Activated naive CD8-positive, alpha-beta T cell (primary cell): Measurements from ENCODE around the gene ALOX12.
A peak's percentile ranks its signal among the peaks of the same experiment; 100 is the strongest.

Experiments used
- H3K27ac Mint-ChIP-seq: one replicate; pipeline ENCODE4 v1.8.0; 2021; ENCODE audit warnings: mixed read lengths
- H3K27me3 Mint-ChIP-seq: one replicate; pipeline ENCODE4 v1.8.0; 2021; ENCODE audit warnings: mixed read lengths
- H3K36me3 Mint-ChIP-seq: one replicate; pipeline ENCODE4 v1.8.0; 2021; ENCODE audit warnings: mixed read lengths
- H3K4me1 Mint-ChIP-seq: one replicate; pipeline ENCODE4 v1.8.0; 2021; ENCODE audit warnings: low read depth, mixed read lengths
- H3K4me3 Mint-ChIP-seq: one replicate; pipeline ENCODE4 v1.8.0; 2021; ENCODE audit warnings: mild to moderate bottlenecking, mixed read lengths
- H3K9me3 Mint-ChIP-seq: one replicate; pipeline ENCODE4 v1.8.0; 2021; ENCODE audit warnings: low read depth, mixed read lengths

Gene ALOX12

DNA sequence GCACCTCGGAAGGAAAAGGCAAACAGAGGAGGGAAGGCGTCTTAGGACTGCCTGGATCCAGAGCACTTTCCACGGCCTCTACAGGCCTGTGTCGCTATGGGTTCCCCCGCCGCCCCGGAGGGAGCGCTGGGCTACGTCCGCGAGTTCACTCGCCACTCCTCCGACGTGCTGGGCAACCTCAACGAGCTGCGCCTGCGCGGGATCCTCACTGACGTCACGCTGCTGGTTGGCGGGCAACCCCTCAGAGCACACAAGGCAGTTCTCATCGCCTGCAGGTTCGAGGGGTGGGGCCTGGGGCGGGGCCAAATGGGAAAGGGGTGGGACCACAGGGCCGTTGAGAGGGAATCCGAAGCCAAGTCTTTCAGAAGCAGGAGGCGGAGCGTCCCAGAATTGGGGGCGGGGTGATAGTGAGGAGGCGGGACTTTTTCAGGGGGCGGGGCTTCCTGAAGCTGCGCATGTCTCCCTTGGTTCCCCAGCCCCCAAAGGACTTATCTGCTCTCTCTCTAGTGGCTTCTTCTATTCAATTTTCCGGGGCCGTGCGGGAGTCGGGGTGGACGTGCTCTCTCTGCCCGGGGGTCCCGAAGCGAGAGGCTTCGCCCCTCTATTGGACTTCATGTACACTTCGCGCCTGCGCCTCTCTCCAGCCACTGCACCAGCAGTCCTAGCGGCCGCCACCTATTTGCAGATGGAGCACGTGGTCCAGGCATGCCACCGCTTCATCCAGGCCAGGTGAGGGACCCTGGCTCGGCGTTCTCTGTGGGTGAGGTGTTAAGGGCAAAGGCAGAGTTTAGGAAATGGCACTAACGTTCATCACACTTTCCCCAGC is 27.9 kb downstream of the ALOX12 start:
- H3K4me3 Mint-ChIP-seq, result peak overlapping the region; percentile 69
- H3K27me3 Mint-ChIP-seq, result no peaks in the 10 kb centered on the region
- H3K4me1 Mint-ChIP-seq, result peaks cover 26% of the 10 kb centered on the region
- no peaks in the 10 kb centered on the region for H3K9me3 Mint-ChIP-seq
- peak overlapping the region; percentile 22 for H3K27ac Mint-ChIP-seq
- H3K36me3 Mint-ChIP-seq, result no peaks in the 10 kb centered on the region

DNA sequence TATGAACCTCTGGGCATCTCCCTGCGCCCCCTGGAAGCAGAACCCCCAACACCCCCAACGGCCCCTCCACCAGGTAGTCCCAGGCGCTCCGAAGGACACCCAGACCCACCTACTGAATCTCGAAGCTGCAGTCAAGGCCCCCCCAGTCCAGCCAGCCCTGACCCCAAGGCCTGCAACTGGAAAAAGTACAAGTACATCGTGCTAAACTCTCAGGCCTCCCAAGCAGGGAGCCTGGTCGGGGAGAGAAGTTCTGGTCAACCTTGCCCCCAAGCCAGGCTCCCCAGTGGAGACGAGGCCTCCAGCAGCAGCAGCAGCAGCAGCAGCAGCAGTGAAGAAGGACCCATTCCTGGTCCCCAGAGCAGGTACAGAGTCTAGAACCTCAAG is 28.5 kb downstream of the ALOX12 start:
- no peak overlapping the region for H3K27ac Mint-ChIP-seq
- no peak overlapping the region for H3K4me3 Mint-ChIP-seq
- H3K27me3 Mint-ChIP-seq, result no peaks in the 10 kb centered on the region
- H3K9me3 Mint-ChIP-seq, result no peaks in the 10 kb centered on the region
- H3K36me3 Mint-ChIP-seq, result no peaks in the 10 kb centered on the region
- H3K4me1 Mint-ChIP-seq, result peaks cover 31% of the 10 kb centered on the region

- H3K4me3 Mint-ChIP-seq, result peak overlapping the region; percentile 27
- no peak overlapping the region for H3K27ac Mint-ChIP-seq
- no peaks in the 10 kb centered on the region for H3K27me3 Mint-ChIP-seq
- H3K36me3 Mint-ChIP-seq, result no peaks in the 10 kb centered on the region
- peaks cover 38% of the 10 kb centered on the region for H3K4me1 Mint-ChIP-seq
- no peaks in the 10 kb centered on the region for H3K9me3 Mint-ChIP-seq
Observed at GRCh38 chr17:7025245-7025644, 29.4 kb downstream of the ALOX12 start.

DNA sequence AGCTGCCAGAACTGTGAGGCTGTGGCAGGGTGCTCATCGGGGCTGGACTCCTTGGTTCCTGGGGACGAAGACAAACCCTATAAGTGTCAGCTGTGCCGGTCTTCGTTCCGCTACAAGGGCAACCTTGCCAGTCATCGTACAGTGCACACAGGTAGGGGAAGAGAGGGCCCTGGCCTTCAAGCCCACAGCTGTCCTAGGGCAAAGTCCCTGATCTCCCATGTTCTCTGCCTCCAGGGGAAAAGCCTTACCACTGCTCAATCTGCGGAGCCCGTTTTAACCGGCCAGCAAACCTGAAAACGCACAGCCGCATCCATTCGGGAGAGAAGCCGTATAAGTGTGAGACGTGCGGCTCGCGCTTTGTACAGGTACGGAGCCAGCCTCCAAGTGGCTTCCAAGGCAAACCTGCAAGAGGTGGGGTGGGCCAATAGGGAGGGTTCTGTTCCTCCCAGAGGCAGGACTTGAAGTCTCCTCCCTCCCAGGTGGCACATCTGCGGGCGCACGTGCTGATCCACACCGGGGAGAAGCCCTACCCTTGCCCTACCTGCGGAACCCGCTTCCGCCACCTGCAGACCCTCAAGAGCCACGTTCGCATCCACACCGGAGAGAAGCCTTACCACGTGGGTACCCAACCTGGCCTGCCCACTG is 30.7 kb downstream of the ALOX12 start:
- Mint-ChIP-seq H3K9me3 (no peaks in the 10 kb centered on the region), H3K27ac (no peak overlapping the region), H3K36me3 (no peaks in the 10 kb centered on the region), H3K4me1 (peaks cover 42% of the 10 kb centered on the region), H3K27me3 (no peaks in the 10 kb centered on the region), H3K4me3 (no peak overlapping the region)

DNA sequence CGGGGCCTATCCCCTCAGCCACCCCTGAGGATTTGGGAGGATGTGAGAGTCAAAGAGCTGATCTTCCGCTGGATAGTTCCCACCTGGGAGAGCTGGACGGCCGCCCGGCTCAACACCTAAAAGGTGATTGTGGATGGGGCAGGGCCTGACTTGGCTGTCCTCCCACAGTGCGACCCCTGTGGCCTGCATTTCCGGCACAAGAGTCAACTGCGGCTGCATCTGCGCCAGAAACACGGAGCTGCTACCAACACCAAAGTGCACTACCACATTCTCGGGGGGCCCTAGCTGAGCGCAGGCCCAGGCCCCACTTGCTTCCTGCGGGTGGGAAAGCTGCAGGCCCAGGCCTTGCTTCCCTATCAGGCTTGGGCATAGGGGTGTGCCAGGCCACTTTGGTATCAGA is 31.5 kb downstream of the ALOX12 start:
- Mint-ChIP-seq H3K36me3 (no peaks in the 10 kb centered on the region), H3K27me3 (no peaks in the 10 kb centered on the region), H3K9me3 (no peaks in the 10 kb centered on the region), H3K4me3 (no peak overlapping the region), H3K27ac (no peak overlapping the region), H3K4me1 (peaks cover 44% of the 10 kb centered on the region)

DNA sequence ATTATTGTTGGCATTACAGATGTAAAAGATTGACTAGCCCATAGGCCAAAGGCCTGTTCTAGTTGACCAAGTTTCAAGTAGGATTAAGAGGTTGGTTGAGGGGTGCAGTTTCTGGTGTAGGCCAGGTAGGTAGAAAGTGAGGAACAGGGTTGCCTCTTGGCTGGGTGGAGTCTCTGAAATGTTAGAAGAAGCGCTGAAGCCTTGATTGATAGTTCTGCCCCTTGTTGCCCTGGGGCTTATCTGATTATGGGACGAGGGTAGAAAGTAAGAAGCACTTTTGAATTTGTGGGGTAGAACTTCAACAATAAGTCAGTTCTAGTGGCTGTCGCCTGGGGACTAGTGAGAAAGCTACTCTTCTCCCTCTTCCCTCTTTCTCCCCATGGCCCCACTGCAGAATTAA is 33.2 kb downstream of the ALOX12 start:
- Mint-ChIP-seq H3K27ac (peak overlapping the region; percentile 91), H3K4me1 (peaks cover 43% of the 10 kb centered on the region), H3K27me3 (no peaks in the 10 kb centered on the region), H3K36me3 (peaks cover 3% of the 10 kb centered on the region), H3K4me3 (peak overlapping the region; percentile 30), H3K9me3 (no peaks in the 10 kb centered on the region)

- H3K4me3 Mint-ChIP-seq, result peak overlapping the region; percentile 70
Observed at GRCh38 chr17:7029659-7030058, 33.8 kb downstream of the ALOX12 start.

GRCh38 chr17:7034955-7035590 is 39.2 kb downstream of the ALOX12 start:
- peak overlapping the region; percentile 94 for H3K4me3 Mint-ChIP-seq
- peaks cover 56% of the 10 kb centered on the region for H3K4me1 Mint-ChIP-seq

More at GRCh38 chr17:7029659-7030058, 33.8 kb downstream of the ALOX12 start:
- no peaks in the 10 kb centered on the region for H3K27me3 Mint-ChIP-seq
- peak overlapping the region; percentile 91 for H3K27ac Mint-ChIP-seq
- H3K4me1 Mint-ChIP-seq, result peaks cover 47% of the 10 kb centered on the region
- peaks cover 3% of the 10 kb centered on the region for H3K36me3 Mint-ChIP-seq
- H3K9me3 Mint-ChIP-seq, result no peaks in the 10 kb centered on the region

DNA sequence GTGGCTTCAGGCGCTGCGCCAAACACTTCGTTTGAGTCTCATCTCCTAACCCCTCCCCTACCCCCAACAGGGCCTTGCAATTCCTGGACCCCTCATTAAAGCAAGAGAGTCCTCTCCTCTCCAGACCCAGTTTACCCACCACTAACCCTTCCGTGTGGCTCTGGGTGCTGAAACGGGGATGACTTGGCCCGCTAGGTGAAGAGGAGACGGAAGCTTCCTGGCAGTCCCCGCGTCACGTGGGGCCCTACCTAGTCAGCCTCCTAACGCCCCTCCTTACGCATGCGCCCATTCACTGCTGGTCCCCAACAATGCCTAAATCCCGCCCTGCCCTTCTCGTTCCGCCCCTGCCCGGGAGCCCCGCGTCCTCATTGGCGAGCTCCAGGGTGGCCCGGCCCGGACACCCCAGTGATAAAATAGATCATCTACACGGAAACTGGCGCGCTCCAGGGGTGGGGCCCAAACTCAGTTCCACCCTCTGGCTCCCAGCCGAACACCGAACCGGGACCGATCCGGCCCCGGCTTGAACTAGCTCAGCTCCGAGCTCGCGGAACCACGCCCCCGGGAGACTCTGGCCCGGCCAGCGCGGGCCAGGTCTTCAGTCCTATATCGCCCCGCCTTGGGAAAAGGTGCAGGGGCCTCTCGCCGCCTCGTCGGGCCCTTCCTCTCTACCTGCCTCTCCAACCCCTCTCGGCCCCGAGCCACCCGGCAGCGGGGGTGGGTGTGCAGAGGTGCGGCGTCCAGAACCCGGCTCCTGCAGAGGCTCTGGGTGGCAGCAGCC is 39.9 kb downstream of the ALOX12 start, which contains the start of gene SLC16A13:
SLC16A13 (plus strand) TSS at position 425 of the 778 bp plus-strand sequence. CDS start 368 bp downstream, outside the sequence.
- Mint-ChIP-seq H3K27ac (peak within 1 kb of the TSS; percentile 96), H3K9me3 (no peaks in the 10 kb centered on the region), H3K4me1 (peaks cover 49% of the 10 kb centered on the region), H3K4me3 (peak within 1 kb of the TSS; percentile 94), H3K27me3 (no peaks in the 10 kb centered on the region), H3K36me3 (peaks cover 3% of the 10 kb centered on the region)

More at GRCh38 chr17:7034955-7035590, 39.2 kb downstream of the ALOX12 start:
- Mint-ChIP-seq H3K9me3 (no peaks in the 10 kb centered on the region), H3K27me3 (no peaks in the 10 kb centered on the region), H3K27ac (peak overlapping the region; percentile 96), H3K36me3 (peaks cover 3% of the 10 kb centered on the region)

DNA sequence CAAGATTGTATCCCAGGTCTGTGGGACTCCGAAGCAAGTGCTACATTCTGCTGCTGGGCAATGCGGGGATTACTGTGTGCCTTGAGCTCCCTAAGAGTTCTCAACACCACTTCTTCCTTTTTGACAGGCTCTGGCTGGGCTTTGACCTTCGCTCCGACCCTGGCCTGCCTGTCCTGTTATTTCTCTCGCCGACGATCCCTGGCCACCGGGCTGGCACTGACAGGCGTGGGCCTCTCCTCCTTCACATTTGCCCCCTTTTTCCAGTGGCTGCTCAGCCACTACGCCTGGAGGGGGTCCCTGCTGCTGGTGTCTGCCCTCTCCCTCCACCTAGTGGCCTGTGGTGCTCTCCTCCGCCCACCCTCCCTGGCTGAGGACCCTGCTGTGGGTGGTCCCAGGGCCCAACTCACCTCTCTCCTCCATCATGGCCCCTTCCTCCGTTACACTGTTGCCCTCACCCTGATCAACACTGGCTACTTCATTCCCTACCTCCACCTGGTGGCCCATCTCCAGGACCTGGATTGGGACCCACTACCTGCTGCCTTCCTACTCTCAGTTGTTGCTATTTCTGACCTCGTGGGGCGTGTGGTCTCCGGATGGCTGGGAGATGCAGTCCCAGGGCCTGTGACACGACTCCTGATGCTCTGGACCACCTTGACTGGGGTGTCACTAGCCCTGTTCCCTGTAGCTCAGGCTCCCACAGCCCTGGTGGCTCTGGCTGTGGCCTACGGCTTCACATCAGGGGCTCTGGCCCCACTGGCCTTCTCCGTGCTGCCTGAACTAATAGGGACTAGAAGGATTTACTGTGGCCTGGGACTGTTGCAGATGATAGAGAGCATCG is 42.4 kb downstream of the ALOX12 start:
- Mint-ChIP-seq H3K4me3 (peak overlapping the region; percentile 54), H3K27ac (no peak overlapping the region), H3K27me3 (no peaks in the 10 kb centered on the region), H3K36me3 (no peaks in the 10 kb centered on the region), H3K9me3 (no peaks in the 10 kb centered on the region), H3K4me1 (peaks cover 38% of the 10 kb centered on the region)

- H3K4me1 Mint-ChIP-seq, result peaks cover 33% of the 10 kb centered on the region
- H3K27me3 Mint-ChIP-seq, result no peaks in the 10 kb centered on the region
- no peaks in the 10 kb centered on the region for H3K36me3 Mint-ChIP-seq
- no peaks in the 10 kb centered on the region for H3K9me3 Mint-ChIP-seq
- no peak overlapping the region for H3K4me3 Mint-ChIP-seq
- H3K27ac Mint-ChIP-seq, result peak overlapping the region; percentile 41
Observed at GRCh38 chr17:7039832-7040231, 44.0 kb downstream of the ALOX12 start.

DNA sequence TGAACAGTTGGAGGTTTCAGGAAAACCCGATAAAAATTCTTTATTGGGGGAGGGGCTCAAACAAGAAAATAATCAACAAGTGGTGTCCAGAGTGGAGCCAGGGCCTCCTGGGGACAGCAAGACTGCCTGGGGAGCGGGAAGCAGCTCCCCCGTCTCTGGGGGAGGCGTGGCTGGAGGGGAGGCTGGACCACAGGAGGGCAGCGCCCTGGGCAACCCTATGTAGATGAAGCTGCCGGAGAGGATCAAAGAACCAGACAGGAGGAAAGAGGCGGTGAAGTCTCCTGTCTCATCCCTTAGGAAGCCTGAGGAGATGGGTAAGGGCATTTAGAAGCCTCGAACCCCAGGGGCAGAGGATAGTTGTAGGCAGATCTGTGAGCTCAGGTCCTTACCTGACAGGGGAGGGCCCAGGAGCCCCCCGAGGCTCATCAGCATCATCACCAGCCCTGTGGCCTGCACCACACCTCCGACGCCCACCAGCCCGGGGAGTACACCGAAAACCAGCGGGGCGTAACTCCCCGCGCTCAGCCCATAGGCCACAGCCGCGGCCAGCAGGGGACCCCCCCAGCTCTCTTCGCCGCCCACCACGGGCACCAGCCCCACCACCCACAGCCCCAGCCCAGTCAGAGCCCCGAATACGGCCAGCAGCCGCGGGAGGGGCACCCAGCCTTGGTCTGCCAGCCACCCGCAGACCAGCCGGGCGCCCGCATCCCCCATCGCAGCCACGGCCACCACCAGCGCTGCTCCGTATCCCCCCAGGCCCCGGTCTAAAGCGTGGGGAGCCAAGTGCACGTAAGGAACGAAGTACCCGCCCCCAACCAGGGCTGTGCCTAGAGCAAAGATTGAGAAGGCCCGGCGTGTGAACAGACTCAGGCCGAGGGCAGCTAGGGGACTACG is 46.0 kb downstream of the ALOX12 start:
- Mint-ChIP-seq H3K4me1 (peaks cover 34% of the 10 kb centered on the region), H3K27me3 (no peaks in the 10 kb centered on the region), H3K36me3 (no peaks in the 10 kb centered on the region), H3K4me3 (peak overlapping the region; percentile 80), H3K27ac (peak overlapping the region; percentile 70), H3K9me3 (no peaks in the 10 kb centered on the region)

DNA sequence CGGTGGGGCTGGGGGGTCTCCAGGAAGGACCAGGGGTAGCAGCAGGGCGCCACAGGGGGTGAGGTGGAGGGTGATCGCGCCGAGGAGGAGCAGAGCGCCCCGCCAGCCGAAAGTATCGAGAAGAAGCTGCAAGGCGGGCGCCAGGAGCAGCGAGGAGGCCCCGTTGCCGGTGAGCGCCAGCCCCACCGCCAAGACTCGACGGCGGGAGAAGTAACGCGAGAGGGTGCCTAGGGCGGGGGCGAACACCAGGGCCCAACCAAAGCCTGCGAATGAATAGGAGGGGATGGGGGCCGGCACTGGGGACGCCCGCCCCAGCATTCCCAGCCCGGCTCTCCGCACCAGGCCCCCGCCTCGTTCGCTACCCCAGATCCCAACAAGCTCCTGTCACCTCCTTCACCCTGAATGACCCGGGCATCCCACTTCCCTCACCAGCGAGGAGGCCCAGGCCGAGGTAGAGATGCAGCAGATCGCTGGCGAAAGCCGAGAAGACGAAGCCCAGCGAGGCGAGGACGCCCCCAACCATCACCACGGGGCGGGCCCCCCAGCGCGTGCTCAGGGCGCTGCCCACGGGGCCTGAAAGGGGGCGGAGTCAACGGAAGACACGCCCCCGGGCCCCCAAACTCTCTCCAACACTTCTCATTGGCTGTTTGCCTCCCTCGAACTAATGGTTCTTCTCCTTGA is 46.8 kb downstream of the ALOX12 start:
- H3K27ac Mint-ChIP-seq, result peak overlapping the region; percentile 70
- H3K27me3 Mint-ChIP-seq, result no peaks in the 10 kb centered on the region
- no peaks in the 10 kb centered on the region for H3K9me3 Mint-ChIP-seq
- peak overlapping the region; percentile 80 for H3K4me3 Mint-ChIP-seq
- peaks cover 41% of the 10 kb centered on the region for H3K4me1 Mint-ChIP-seq
- no peaks in the 10 kb centered on the region for H3K36me3 Mint-ChIP-seq
